H1 (cell line): ENCODE measurements around the gene STEAP4.

ENCODE experiments used
- GTF2F1 ChIP-seq: IDR thresholded peaks from 2 replicates; pipeline ENCODE4 v1.6.1; 2012; ENCODE audit warnings: low read depth, low read length, improper control_type of control experiment, borderline replicate concordance
- HDAC2 ChIP-seq, 2 experiments: fragments of 300-600 bp in 1 of 2; sonication (generic) in 1 of 2; IDR thresholded peaks; 2 replicates each; pipeline ENCODE4 v1.6.1; 2011 to 2012; ENCODE audit warnings: low read depth in 2 of 2, low read length in 2 of 2, mild to moderate bottlenecking in 2 of 2, moderate library complexity in 2 of 2, borderline replicate concordance in 1 of 2, inconsistent platforms in 1 of 2
- JUND ChIP-seq: IDR thresholded peaks from 2 replicates; pipeline ENCODE4 v1.6.1; 2011; ENCODE audit warnings: mild to moderate bottlenecking, improper control_type of control experiment, low read length
- SIX5 ChIP-seq: IDR thresholded peaks from 2 replicates; pipeline ENCODE4 v1.6.1; 2011; ENCODE audit warnings: mild to moderate bottlenecking, low read depth, low read length
- TF ChIP-seq, protein P1 (sequence below), 3 experiments: IDR thresholded peaks; 1 replicate in 2 of 3; 2 replicates in 1 of 3; pipeline versions ENCODE4 v1.5.1 to v1.6.1; 2011; ENCODE audit warnings: low read length in 3 of 3, mild to moderate bottlenecking in 3 of 3, inconsistent platforms in 2 of 3, low read depth in 1 of 3, moderate library complexity in 1 of 3; ENCODE audit not compliant: insufficient read depth in 1 of 3; ENCODE audit errors: control extremely low read depth in 1 of 3

DNA sequence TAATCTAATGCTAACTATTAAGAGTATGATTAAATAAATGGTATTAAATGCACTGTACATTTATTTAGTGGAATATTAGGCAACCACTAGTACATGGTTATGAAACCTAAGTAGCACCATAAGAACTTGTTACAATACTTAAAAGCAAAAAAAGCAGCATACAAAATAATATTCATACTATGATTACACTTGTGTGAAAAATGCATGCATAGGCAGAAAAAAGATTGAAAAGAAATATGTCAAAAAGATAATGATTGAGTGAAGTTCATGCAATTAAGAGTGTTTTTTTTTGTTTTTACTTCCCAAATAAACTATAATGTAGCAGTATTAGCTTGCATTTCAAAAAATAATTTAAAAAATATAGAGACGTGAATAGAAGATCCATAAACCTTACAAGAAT lies 66.8 kb downstream of the STEAP4 start:
- TF ChIP-seq, protein P1, sequence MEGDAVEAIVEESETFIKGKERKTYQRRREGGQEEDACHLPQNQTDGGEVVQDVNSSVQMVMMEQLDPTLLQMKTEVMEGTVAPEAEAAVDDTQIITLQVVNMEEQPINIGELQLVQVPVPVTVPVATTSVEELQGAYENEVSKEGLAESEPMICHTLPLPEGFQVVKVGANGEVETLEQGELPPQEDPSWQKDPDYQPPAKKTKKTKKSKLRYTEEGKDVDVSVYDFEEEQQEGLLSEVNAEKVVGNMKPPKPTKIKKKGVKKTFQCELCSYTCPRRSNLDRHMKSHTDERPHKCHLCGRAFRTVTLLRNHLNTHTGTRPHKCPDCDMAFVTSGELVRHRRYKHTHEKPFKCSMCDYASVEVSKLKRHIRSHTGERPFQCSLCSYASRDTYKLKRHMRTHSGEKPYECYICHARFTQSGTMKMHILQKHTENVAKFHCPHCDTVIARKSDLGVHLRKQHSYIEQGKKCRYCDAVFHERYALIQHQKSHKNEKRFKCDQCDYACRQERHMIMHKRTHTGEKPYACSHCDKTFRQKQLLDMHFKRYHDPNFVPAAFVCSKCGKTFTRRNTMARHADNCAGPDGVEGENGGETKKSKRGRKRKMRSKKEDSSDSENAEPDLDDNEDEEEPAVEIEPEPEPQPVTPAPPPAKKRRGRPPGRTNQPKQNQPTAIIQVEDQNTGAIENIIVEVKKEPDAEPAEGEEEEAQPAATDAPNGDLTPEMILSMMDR (IDR thresholded peaks at IDR 0.05; ENCODE audit: control extremely low read depth in 1 of 3, insufficient read depth in 1 of 3, low read depth in 1 of 3, low read length in 3 of 3) = no peak
- TF ChIP-seq GTF2F1 = no peak
- no peak for TF ChIP-seq SIX5
- no peak for TF ChIP-seq JUND
- no peak for TF ChIP-seq HDAC2 (IDR thresholded peaks at IDR 0.05; ENCODE audit: borderline replicate concordance in 1 of 2, low read depth in 2 of 2, low read length in 2 of 2)
